Measurements from ENCODE around the gene PRAF2.

Gene PRAF2

DNA sequence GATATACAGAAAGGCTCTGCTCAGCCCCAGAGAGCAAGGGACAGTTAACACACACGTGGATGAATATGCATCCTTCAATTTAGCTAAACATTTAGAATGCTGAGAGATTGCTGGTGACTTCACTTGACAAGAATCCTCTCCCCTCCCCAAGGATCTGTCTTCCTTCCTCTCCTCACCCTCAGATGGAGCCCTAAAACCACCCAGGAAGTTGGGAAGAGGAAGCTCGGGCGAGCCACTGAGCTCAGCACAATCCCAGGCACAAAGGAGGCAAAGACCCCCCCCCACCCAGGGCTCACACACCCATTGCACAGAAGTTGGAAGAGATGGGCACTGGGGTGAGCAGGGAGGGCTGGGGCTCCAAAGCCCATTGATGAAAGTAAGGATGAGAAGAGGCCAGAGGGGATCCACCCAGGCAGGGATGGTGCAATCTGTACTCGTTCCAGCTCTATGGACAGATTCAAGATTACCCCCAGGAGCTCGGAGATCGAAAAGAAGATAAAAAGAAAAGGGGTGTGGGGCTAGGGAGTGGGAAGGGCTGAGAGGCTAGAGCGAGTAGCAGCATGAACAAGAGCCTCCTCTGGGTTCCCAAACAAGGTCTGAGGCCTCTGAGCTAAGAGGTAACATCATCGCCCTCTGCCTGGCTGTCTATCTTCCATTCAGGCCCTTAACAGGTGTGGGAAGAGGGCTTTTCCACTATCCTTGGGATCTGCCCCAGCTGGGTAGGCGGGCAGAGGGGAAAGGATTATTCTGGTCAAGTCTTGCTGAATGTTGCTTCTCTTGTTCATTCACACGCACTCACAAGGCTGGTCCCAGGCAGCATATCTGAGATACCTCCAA, 31.8 kb downstream of the PRAF2 start:
- peak; percentile 62 for DNase-seq

- DNase-seq: no peak
Observed at GRCh38 chrX:49040376-49040955, 33.3 kb downstream of the PRAF2 start.

GRCh38 chrX:49039598-49040375, 34.0 kb downstream of the PRAF2 start:
- DNase-seq: peak; percentile 85

GRCh38 chrX:49037883-49038475, 35.8 kb downstream of the PRAF2 start:
- DNase-seq: peak; percentile 19

DNA sequence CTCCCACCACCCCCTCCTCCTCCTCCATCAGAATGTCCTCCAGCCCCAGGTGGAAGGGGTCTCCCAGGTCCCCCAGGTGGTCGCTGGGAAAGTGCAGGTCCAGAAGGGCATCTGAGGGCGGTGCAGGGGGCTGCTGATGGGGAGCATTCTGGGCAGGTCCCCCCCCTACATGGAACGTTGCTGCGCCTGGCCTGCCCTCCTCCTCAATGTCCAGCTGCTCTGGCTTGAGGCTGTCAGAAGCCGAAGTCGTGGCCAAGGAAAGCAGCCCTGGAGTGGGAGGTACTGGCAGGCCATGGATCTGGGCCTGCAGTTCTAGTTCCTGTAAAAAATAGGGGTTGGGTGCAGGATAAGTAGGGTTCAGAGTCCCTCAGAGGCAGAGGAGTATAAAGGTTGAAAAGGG, 43.5 kb downstream of the PRAF2 start:
- DNase-seq: no peak

GRCh38 chrX:49029876-49030275, 43.9 kb downstream of the PRAF2 start:
- DNase-seq: peak; percentile 16

All from DMS53 (cell line).